Mesothelial cell of epicardium (in vitro differentiated cells): ENCODE results near the gene TCF20. TPM values are rescaled to one million over a fixed set of nuclear protein-coding genes. Genes with fewer than 3 reads are reported as not detected.

Experiments
- DNase-seq, 2 experiments: peaks; one replicate each; pipeline ENCODE4 v3.0.0; 2021; ENCODE audit warnings: low spot score in 2 of 2; ENCODE audit not compliant: unreplicated experiment in 2 of 2
- H3K27ac Mint-ChIP-seq: 2 replicates; pipeline ENCODE4 v1.8.0; 2021; ENCODE audit warnings: mixed read lengths
- H3K27me3 Mint-ChIP-seq: 2 replicates; pipeline ENCODE4 v1.8.0; 2021; ENCODE audit warnings: low read depth, mixed read lengths
- H3K36me3 Mint-ChIP-seq: 2 replicates; pipeline ENCODE4 v1.8.0; 2021; ENCODE audit warnings: mixed read lengths
- H3K4me1 Mint-ChIP-seq: 2 replicates; pipeline ENCODE4 v1.8.0; 2021; ENCODE audit warnings: mixed read lengths
- H3K4me3 Mint-ChIP-seq: 2 replicates; pipeline ENCODE4 v1.8.0; 2021; ENCODE audit warnings: mild to moderate bottlenecking, moderate library complexity, mixed read lengths
- H3K9me3 Mint-ChIP-seq: 2 replicates; pipeline ENCODE4 v1.8.0; 2021; ENCODE audit warnings: mixed read lengths
- total RNA-seq: library from RNA; stranded (reverse); gene quantifications from 3 replicates; pipeline ENCODE4 v1.2.1, GENCODE V29; 2021
- TF ChIP-seq, protein P1 (sequence below): fragments of 200-600 bp; sonication (generic); IDR thresholded peaks from one replicate; pipeline ENCODE4 v1.5.0; 2021; ENCODE audit warnings: antibody characterized with exemption; ENCODE audit not compliant: unreplicated experiment

The TCF20 gene
- total RNA-seq, 1 donor from 2014 or later: 82.2 TPM

DNA sequence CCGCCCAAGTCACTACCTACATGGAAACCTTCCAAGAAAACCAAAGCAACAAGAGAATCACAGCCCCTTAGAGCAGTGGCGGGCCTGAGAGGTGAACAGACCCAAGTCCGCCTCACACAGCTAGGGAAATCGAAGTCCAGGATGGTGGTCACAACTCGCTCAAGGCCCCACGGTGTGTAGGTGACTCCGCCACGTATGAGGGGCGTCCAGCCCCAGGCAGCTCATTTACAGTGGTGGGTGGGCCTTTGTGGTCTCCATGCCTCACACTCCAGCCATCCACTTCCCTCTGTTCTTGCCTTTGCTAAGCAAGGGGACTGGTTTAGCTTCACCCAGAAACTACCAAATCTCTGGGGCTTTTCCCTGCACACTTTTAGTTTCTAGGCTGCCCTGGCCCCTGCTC is 9.7 kb upstream of the TCF20 start:
- TF ChIP-seq, protein P1, sequence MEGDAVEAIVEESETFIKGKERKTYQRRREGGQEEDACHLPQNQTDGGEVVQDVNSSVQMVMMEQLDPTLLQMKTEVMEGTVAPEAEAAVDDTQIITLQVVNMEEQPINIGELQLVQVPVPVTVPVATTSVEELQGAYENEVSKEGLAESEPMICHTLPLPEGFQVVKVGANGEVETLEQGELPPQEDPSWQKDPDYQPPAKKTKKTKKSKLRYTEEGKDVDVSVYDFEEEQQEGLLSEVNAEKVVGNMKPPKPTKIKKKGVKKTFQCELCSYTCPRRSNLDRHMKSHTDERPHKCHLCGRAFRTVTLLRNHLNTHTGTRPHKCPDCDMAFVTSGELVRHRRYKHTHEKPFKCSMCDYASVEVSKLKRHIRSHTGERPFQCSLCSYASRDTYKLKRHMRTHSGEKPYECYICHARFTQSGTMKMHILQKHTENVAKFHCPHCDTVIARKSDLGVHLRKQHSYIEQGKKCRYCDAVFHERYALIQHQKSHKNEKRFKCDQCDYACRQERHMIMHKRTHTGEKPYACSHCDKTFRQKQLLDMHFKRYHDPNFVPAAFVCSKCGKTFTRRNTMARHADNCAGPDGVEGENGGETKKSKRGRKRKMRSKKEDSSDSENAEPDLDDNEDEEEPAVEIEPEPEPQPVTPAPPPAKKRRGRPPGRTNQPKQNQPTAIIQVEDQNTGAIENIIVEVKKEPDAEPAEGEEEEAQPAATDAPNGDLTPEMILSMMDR: no peak
- Mint-ChIP-seq H3K4me3 (no peak overlapping the region), H3K9me3 (no peaks in the 10 kb centered on the region), H3K4me1 (peaks cover 14% of the 10 kb centered on the region), H3K27ac (no peak overlapping the region), H3K36me3 (no peaks in the 10 kb centered on the region), H3K27me3 (peaks cover 22% of the 10 kb centered on the region)
- DNase-seq: no peak

DNA sequence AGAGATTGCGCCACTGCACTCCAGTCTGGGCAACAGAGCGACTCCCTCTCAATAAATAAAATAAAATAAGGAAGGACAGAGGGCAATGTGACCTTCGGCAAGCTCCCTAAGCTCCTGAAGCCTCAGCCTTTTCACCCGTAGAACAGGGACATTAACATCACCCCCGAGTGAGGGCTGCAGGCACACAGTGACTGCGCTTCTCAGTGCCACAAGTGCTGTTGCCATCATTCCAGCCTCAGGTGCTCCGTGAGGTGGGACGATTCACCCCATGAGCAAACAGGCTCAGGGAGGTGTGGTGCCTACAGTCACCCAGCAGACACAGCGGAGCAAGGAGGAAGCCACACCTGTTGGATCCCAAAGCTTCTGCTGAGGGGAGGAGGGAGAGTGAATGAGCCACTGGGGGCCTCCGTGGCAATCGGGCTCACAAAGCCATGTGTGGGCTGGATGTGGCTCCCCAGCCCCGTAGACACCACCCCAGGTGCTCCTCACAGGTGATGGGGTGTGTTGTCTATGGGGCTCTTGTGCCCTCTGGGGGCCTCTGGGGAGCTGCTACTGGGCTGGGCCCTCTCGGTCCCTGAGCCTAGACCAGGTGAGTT is 9.1 kb upstream of the TCF20 start:
- TF ChIP-seq, protein P1: no peak
- Mint-ChIP-seq H3K27ac (no peak overlapping the region), H3K4me3 (no peak overlapping the region), H3K4me1 (peaks cover 14% of the 10 kb centered on the region), H3K9me3 (no peaks in the 10 kb centered on the region), H3K36me3 (no peaks in the 10 kb centered on the region), H3K27me3 (peaks cover 18% of the 10 kb centered on the region)
- DNase-seq: no peak

DNA sequence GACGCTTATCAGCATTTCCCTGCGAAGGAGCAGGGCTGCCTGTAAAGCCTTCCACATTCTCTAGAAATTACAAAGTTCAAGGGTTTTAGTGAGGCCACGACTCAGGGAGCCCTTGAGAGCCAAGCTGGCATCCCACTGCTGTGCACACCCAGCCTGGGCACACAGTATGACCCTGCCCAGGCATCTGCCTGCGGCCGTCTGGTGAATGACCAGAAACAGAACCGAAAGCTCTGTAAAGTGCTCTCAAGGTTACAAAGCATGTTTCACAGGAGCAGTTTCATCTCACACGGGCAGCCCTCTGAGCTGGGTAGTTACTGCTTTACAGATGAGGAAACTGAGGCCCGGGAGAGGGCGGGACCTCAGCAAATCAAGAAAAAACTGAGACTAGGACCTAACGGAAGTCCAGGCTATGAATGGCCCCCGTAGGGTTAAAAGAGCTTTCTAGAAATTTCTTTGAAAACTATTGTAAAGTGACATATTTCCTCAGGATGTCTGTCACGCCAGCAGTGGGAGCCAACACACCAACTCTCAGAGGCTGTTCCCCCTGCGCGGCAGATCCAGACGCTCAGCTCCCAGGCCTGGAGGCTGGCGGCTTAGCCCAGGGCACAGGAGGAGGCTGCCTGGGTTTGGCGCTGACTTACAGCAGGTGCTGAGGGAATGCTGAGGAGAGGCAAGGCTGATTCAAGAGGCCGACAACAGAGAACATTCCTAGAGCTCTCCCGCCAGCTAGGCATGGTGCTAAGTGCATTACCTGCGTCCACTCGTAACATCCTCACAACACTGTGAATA is 7.7 kb upstream of the TCF20 start:
- Mint-ChIP-seq H3K36me3 (no peaks in the 10 kb centered on the region), H3K27ac (no peak overlapping the region), H3K4me3 (no peak overlapping the region), H3K9me3 (no peaks in the 10 kb centered on the region), H3K4me1 (peaks cover 18% of the 10 kb centered on the region), H3K27me3 (peaks cover 10% of the 10 kb centered on the region)
- TF ChIP-seq, protein P1: no peak
- no peak for DNase-seq

DNA sequence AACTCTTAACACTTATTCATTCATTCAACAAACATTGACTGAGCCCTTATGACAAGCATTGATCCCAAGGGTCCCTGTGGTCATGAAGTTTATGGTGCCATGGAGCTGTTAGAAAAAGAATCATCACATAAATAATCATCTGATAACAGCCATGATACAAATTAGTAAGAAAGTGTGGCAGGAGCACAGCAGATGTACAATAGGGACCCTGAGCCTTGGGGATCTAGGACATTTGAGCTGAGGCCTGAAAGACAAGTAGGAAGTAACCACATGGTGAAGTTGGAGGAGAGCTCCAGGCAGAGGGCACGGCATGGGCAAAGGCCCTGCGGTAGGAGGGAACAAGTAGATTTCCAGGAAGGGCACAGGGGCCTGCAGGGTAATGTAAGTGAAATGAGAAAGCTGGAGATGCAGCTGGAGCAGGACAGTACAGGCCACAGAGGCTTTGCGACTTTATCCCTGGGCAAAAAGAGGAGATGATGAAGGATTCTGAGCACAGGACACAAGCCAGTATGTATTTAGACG is 6.8 kb upstream of the TCF20 start:
- Mint-ChIP-seq H3K36me3 (no peaks in the 10 kb centered on the region), H3K9me3 (no peaks in the 10 kb centered on the region), H3K27ac (no peak overlapping the region), H3K4me3 (no peak overlapping the region), H3K27me3 (peaks cover 5% of the 10 kb centered on the region), H3K4me1 (peaks cover 13% of the 10 kb centered on the region)
- no peak for DNase-seq
- TF ChIP-seq, protein P1: no peak

DNA sequence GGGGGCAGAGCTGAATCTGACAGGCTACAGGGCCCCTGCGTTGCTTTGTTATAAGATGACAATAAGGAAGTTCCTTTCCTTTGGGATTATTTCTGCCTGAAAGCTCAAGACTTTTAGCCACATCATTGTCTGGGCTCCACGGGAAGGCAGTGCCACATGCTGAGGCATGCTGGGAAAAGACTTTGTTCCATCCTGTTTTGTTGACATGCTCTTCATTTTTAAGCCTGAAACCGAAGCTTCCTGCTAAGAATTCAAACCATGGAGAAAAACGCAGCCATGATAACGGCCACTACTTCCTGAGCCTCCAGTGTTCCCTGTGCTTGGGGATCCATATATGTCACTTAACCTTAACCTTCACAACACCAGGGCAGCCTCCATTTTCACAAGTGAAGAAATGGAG is 5.5 kb upstream of the TCF20 start:
- Mint-ChIP-seq H3K36me3 (no peaks in the 10 kb centered on the region), H3K4me1 (peaks cover 10% of the 10 kb centered on the region), H3K9me3 (no peaks in the 10 kb centered on the region), H3K4me3 (no peak overlapping the region), H3K27me3 (no peaks in the 10 kb centered on the region), H3K27ac (no peak overlapping the region)
- TF ChIP-seq, protein P1: no peak
- no peak for DNase-seq
